ENCODE data around the gene HNRNPF. TPM values are rescaled to one million over a fixed set of nuclear protein-coding genes. Genes with fewer than 3 reads are reported as not detected.

HNRNPF gene
- total RNA-seq, 2 experiments from 2014 or later, result 442 to 445 TPM

- peaks cover 4% of the 10 kb centered on the region for H3K36me3 Mint-ChIP-seq (ENCODE audit: low read depth)
Observed at GRCh38 chr10:43380610-43381222, 28.3 kb downstream of the HNRNPF start.

GRCh38 chr10:43377424-43377883, 31.5 kb downstream of the HNRNPF start:
- H3K9me3 Mint-ChIP-seq, result no peaks in the 10 kb centered on the region
- no peak for ATAC-seq
- H3K4me1 Mint-ChIP-seq (ENCODE audit: low read depth), result peaks cover 15% of the 10 kb centered on the region
- CTCF ChIA-PET, result interaction anchor here (0.7 to 1.5 kb wide), 3 partner anchors 14 to 173 kb away, joined by 3 to 4 read pairs (median 4); no protein-coding TSS in a partner anchor
- DNase-seq, result no peak
- no peak overlapping the region for H3K4me3 Mint-ChIP-seq
- no peak for TF ChIP-seq CTCF (IDR thresholded peaks at IDR 0.05)
- H3K36me3 Mint-ChIP-seq (ENCODE audit: low read depth), result no peaks in the 10 kb centered on the region
- POLR2A ChIA-PET, result no interaction called here
- intact Hi-C loops (cut with micrococcal nuclease), result no loop called here
- no peak overlapping the region for H3K27ac Mint-ChIP-seq
- H3K27me3 Mint-ChIP-seq, result no peaks in the 10 kb centered on the region

More at GRCh38 chr10:43380610-43381222, 28.3 kb downstream of the HNRNPF start:
- Mint-ChIP-seq H3K4me1 (ENCODE audit: low read depth) (peaks cover 3% of the 10 kb centered on the region), H3K27ac (peak overlapping the region; percentile 70), H3K9me3 (no peaks in the 10 kb centered on the region), H3K27me3 (no peaks in the 10 kb centered on the region), H3K4me3 (no peak overlapping the region)
- ChIA-PET POLR2A (interaction anchor here (0.7 to 20.5 kb wide), 2 partner anchors 21 to 26 kb away, joined by 3 to 332 read pairs; partner anchors contain the start of gene HNRNPF), CTCF (interaction anchor here (0.8 to 1.8 kb wide), 4 partner anchors 10 to 82 kb away, joined by 3 to 6 read pairs (median 6); no protein-coding TSS in a partner anchor)
- peak; percentile 24 for TF ChIP-seq CTCF (IDR thresholded peaks at IDR 0.05)
- DNase-seq (no peak), ATAC-seq (peak; percentile 70)
- intact Hi-C loops (cut with micrococcal nuclease), result no loop called here

GRCh38 chr10:43376828-43377423, 32.1 kb downstream of the HNRNPF start:
- Mint-ChIP-seq H3K4me1 (ENCODE audit: low read depth) (peaks cover 15% of the 10 kb centered on the region), H3K27me3 (no peaks in the 10 kb centered on the region), H3K4me3 (no peak overlapping the region), H3K9me3 (no peaks in the 10 kb centered on the region), H3K36me3 (ENCODE audit: low read depth) (no peaks in the 10 kb centered on the region), H3K27ac (no peak overlapping the region)
- POLR2A ChIA-PET, result no interaction called here
- no peak for TF ChIP-seq CTCF (IDR thresholded peaks at IDR 0.05)
- no peak for DNase-seq
- ATAC-seq, result no peak
- CTCF ChIA-PET, result interaction anchor here (1.5 kb wide), 1 partner anchor 14 kb away, joined by 4 read pairs; no protein-coding TSS in a partner anchor
- intact Hi-C loops (cut with micrococcal nuclease), result no loop called here

- ChIA-PET POLR2A (interaction anchor here (1.5 kb wide), 1 partner anchor 11 kb away, joined by 5 read pairs; no protein-coding TSS in a partner anchor), CTCF (no interaction called here)
- ATAC-seq, result no peak
- intact Hi-C loops (cut with micrococcal nuclease), result no loop called here
- no peak for TF ChIP-seq CTCF (IDR thresholded peaks at IDR 0.05)
- H3K4me3 Mint-ChIP-seq, result no peak overlapping the region
- H3K27me3 Mint-ChIP-seq, result no peaks in the 10 kb centered on the region
- no peaks in the 10 kb centered on the region for H3K9me3 Mint-ChIP-seq
- DNase-seq, result no peak
- no peaks in the 10 kb centered on the region for H3K36me3 Mint-ChIP-seq (ENCODE audit: low read depth)
- H3K4me1 Mint-ChIP-seq (ENCODE audit: low read depth), result peaks cover 15% of the 10 kb centered on the region
- H3K27ac Mint-ChIP-seq, result no peak overlapping the region
Observed at GRCh38 chr10:43376046-43376635, 32.8 kb downstream of the HNRNPF start.
